CD4-positive, alpha-beta T cell treated with Interleukin-21 for 1 hour (primary cell): ENCODE results near the gene CLEC3B.
"Not testable (repeated sequence)": the region's sequence is repeated elsewhere in the genome, so short reads cannot be mapped to it uniquely, and the experiment has no call there.

Source experiments
- DNase-seq: peaks from one replicate; pipeline ENCODE4 v3.0.0-alpha.2; 2020

The CLEC3B gene

DNA sequence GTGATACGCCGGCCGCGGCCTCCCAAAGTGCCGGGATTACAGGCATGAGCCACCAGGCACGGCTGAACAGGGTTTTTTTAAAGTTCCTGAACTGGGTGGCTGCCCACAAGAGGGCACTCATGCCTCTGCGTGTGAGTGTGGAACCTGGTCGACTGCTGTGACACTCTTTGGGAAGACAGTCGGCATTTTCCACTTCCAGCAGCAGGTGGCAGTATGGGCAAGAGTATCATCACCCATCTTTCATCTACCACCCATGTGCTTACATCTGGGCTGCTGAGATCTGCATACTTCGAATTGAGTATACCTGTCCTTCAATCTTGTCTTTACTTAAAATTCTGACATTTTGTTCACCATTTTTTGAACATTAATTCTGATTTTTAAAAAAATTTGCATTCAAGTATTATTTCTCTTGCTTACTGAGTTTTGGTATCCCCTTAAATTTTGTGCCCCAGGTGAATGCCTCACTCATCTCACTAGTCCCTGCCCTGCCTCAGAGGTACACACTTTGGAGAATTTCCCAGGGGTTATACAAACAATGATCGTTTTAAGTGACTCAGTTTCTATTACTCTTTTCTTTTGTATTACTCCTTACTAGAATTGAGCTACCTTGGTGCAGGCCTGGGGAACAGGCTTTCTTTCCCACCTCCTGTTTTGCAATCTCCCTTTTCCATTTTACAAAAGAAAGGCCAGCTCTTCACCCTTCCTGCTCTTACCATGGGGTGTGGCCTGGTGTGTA is 11.8 kb downstream of the CLEC3B start:
- peak; percentile 94 for DNase-seq

DNA sequence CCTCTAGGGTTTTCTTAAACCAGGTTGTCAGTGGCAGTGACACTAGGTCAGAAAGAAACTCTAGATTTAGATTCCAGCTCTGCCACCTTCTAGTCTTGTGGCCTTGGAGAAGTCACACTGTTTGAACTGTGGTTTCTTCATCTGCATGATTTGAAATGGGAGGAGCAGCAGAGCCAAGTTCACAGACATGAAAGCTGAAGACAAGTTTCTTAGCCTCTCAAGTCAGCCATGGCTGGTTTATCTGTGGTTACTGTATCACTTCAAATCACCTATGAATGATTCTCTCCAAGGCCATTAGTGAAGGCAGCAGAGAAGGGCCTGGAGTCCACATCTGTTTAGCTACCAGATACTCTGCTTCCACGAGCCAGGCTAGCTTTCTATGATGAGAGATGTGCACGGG is 15.6 kb downstream of the CLEC3B start:
- DNase-seq: no peak

DNA sequence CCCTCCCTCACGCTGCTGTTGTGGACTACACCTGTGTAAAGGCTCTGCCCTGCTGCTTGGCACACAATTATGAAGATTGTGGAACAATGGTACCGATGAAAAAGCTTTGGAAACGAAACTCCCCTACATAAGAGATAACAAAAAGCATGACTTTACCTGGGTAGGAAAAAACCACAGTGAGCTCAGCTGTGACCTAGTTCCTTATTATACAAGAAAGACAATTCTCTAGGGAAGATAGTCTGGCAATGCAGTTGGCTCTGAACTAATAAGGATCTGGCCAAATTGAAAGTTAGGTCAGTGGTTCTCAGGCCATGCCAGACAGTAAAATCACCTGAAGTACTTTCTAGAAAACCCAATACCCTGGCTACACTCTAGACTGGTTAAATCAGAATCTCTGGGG is 16.1 kb downstream of the CLEC3B start:
- no peak for DNase-seq

DNA sequence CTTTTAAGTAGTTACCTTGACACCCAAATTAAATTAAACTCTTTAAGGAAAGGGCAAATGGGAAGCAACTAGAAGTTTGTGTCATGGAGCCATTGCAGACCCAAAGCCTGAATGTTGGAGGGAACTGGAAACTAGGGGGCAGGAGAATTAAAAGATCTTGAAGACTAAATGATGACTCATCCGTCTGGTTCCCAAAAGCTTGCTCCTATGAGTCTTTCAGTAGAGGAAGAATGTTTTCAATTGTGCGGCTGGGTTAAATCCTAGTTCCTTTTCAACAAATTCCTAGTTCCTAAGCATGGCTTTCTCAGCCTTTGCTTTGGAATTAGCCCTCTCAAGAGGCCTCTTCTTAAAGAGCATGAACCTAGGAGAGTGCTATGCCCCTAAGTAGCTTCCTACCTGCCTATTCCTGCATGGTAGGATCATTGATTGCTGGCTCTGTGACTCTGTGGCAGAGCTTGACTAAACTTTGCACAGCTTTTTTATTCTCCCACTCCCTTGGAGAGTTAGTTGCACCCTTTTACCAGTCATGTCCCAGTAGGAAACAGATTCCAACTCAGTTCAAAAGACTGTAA is 17.7 kb downstream of the CLEC3B start:
- no peak for DNase-seq

DNA sequence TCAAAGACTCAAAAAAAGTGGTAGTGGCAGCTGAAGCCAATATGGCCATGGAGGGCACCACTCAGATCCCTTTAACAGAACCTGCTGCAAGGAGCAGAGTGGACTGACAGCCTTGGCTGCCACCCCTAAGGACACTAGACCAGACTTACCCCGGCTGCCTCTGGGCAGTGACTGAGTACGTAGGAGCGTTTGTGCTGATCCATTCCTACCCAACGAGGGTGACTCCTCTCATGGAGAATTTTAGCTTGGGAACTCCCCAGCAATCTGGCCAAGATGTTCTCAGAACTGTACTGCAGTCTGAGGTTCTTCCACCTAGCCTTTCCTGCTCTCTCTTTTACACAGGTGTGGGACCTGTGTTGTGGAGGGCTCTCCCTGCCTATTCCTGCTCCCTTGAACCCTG is 22.1 kb downstream of the CLEC3B start:
- no peak for DNase-seq

DNA sequence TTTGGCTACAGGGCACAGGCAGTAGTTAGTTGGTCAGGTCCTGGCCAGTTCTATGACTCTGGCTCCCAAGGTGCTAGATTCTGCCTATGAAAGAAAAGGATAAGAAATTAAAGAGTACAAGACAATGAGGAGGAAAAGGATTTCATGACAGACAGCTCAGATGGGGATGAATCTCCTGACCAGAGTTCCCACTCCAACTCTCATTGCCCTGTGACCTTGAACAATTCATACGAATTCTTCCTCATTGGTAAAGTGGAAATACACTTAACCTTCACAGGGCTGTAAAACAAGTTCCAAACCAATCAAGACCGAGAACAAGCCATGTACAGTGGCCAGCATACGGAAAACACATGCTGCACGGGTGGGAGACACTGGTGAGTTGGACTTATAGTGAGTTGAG is 23.7 kb downstream of the CLEC3B start:
- no peak for DNase-seq

DNA sequence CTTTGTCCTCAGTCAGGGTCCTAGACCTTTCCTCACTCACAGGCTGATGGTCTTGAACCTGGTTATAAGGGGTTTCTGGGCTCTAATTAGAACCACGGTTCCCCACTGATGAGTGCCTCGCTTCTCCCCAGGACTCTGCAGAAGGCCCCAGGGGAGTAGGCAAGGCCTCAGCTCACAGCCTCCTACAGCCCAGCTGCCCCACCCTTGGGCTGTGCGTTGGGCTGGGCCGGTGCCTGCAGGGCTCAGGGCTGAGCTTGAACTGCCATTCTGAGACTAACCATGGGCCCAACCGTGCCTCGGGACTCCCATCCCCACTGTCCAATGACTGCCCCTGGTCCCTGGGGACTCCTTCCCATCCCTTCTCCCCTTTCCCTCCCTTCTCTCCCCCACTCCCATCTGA is 25.6 kb downstream of the CLEC3B start:
- no peak for DNase-seq

DNA sequence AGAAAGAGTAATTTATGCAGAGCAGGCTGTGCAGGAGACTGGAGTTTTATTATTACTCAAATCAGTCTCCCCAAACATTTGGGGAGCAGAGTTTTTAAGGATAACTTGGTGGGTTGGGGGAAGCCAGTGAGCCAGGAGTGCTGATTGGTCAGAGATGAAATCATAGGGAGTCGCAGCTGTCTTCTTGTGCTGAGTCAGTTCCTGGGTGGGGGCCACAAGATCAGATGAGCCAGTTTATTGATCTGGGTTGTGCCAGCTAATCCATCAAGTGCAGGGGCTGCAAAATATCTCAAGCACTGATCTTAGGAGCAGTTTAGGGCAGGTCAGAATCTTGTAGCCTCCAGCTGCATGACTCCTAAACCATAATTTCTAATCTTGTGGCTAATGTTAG is 27.7 kb downstream of the CLEC3B start:
- DNase-seq: not testable (repeated sequence)

DNA sequence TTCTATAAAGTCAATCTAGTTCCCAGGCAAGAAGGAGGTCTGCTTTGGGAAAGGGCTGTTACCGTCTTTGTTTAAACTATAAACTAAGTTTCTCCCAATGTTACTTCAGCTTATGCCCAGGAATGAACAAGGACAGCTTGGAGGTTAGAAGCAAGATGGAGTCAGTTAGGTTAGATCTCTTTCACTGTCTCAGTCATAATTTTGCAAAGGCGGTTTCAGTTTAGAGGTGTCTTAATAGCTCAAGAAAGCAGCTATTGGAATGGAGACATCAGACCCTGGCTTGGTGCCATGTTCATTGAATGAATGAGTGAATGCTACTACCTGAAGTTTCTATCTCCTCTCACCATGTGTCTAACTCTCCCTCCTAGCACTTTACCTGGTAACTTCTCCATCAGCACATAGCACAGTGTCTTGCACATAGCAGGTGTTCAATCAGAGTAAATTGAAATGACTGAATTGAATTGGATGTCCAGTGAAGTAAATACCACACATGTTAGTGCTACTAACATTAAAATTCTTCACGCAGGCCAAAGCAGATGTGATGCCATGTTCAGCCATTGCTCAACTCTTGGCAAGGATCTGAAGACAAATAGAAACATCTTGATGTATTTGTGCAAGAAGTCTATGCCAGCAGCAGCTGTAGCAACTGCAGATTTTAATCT is 28.2 kb downstream of the CLEC3B start:
- no peak for DNase-seq

DNA sequence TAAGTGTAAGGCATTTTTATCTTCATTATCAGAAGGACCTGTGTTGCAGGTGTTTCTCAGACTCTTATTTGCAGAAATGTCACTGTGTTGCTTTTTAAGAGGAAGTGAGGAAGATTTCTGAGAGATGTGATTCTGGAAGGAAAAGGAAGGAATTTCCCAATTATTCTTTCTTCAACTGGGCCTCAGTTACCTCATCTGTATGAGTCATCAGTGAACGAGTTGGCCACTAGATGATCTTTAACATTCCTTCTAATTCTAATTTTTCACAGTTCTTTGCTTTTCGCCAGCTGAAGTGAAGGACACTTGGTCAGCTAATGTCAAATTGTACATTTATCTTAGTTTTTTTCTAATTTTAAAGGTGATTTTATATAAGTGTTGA is 28.9 kb downstream of the CLEC3B start:
- no peak for DNase-seq

DNA sequence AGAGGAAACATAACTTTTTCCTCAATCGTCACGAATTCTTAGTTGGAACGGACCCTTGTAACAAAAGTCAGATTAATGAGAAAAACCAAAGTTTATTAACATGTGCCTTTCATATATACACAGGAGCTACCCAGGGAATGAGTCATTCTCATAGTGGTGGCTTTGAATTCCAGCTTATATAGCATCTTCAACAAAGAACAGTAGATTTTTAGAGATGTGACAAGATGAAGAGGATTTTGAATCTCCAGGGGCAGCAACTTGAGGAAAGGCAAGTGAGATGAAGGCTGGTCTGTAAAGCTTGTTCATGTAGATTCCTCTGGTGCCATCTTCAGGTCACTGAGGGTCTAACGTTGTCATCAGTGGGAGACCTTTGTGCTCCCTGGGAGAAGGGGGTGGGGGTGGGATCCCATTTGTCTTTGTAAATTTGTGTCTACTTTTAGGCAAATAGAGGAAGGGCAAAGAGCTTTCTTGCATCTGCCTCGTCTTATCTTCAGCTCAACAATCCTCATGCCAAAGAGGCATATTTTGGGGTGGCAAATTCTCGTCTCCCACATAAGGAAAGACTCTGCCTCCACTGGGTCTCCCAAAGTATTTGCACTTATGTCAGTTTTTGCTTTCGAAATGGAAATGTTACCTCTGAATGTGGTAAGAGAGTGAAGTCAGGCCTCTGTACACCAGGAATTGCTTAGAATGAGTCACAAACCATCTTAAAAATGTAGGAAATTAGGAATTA is 29.5 kb downstream of the CLEC3B start:
- DNase-seq: no peak

DNA sequence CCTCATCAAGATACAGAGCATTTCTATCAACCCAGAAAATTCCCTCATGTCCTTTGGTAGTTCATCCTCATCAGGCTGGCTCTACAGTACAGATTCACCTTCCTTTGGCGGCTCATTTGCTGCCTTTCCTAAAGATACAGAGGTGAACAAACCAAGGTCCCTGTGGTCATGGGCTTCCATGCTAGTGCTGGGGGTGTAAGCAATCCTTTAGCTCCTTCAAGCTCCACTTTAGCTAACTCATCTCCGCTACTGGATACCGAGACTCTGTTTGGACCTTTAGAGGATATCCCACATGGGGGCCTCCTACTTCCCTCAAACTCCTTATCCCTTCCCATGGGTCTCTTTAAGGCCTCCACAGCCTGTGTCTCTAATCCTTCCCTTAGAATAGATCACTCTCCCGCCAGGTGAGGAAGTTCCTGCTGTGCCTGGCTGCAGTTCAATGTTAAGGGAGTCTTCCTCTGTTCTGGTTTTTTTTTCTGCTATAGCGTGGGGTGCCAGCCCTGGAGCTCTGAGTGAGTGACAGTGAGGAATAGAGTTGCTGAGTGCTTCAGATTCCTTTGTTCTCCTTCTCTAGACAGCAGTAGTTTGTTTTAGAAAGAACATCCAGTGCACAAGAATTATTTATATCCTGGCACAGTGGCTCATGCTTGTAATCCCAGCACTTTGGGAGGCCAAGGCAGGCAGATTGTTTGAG is 30.7 kb downstream of the CLEC3B start:
- DNase-seq: no peak

DNA sequence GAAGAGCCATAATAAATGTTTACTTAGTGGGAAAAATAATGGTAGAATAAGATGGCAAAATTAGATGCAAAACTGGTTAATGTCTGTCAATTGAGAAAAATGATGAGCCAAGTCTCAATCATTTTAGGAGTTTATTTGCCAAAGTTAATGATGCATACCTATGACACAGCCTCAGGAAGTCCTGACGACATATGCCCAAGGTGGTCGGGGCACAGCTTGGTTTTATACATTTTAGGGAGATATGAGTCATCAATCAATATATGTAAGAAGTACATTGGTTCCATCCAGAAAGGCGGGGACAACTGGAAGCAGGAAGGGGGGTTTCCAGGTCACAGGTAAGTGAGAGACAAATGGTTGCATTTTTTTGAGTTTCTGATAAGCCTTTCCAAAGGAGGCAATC is 31.5 kb downstream of the CLEC3B start:
- no peak for DNase-seq

DNA sequence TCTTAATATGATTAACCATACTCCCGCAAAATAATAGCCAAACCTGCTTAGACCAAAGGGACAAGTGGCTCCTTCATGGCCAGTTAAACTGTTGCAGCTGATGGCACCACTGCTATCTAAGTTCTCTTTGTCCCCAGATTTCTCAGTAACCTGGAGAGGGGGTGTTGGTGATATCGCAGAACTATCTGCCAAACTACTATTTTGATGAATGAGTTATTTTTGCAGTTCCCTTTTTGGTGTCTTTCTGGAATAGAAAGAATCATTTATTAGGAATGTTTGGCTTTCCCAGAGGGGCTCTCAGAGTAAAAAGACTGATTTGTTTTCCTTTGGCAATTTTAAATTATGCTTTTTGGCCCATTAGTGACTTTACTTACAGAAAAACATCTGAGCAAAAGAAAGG is 33.0 kb downstream of the CLEC3B start:
- DNase-seq: no peak

DNA sequence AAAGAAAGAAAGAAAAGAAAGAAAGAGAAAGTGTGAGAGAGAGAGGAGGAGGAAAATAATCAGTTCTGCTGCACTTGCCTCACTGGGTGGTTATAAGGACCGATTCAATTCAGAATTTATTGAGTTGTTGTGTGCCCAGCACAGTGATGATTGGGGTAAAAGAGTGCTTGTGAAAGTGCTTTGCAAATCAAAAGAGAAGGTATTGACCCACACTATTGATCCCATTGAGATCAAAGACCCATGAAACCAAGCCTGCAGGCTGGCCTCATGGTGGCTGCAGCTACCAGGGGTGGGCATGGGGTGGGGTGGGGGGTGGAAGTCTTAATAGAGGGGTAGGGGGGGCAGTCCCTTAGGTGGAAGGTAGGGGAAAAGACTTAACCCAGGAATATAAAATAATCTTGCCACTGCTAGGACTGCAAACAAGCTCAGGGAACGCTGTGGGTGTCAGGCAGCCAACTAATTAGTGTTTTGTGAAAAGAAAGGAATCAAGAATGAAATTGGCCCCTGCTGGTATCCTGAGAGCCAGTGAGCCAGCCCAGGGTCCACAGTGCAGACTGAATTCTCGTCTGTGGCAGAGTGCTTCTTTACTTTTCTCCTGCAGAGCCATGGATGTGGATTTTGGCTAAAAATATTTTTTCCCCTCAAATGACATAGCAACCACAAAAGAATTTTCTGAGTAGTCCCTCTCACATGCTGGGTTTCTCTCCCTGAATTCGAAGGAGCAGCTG is 34.2 kb downstream of the CLEC3B start:
- no peak for DNase-seq

DNA sequence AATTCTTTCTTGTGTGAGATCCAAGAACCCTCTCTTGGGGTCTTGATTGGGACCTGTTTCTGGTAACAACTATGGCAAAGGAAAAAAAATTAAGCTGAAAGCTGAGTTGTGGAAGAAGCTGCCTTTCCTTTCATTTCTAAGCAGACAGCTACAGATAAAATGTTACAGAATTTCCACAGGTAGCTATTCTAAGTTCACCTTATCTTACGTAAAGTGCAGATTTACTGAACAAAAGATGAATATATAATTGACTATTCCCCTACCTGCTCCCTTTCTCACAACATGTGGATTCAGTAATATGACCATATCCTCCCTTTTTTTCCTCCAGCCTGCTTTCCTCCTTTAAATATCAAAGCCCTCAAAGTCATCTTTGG is 36.6 kb downstream of the CLEC3B start:
- DNase-seq: no peak

DNA sequence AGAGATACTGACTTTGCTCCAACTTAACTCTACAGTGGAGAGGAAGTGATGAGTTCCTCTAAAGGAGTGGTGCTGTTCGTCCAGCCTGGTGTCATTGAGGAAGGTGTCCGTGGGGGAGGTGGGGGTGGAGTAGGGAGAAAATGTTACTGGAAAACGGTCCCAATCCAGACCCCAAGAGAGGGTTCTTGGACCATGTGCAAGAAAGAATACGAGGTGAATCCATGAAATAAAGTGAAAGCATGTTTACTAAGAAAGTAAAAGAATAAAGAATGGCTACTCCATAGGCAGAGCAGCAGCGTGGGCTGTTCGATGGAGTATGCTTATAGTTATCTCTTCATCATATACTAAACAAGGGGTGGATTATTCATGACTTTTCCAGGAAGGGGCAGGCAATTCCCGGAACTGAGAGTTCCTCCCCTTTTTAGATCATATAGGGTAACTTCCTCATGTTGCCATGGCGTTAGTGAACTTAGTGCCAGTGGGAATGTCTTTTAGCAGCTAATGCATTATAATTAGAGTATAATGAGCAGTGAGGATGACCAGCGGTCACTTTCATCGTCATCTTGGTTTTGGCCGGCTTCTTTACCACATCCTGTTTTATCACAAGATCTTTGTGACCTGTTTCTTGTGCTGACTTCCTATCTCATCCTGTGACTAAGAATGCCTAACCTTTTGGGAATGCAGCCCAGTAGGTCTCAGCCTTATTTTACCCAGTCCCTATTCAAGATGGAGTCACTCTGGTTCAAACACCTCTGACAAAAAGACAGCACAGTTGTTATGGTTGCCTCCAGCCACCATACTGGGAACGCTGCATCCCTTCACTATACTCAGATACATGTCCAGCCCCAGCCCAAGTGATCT is 38.6 kb downstream of the CLEC3B start:
- DNase-seq: peak; percentile 51

DNA sequence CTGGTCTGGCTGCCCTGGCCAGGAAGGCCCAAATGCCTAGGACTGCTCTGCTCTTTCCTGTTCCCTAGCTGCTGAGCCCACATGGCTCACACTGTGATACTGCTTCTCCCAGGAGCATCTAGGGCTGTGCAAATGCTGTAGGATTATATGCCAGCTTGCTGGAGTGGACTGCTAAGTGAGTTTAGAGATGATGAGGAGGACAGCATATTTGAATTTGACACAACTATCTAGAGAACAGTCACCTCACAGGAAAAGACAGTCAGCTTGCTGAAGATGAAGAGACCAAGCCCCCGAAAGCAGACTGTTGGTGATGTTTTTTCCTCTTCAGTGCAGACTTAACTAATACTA is 39.2 kb downstream of the CLEC3B start:
- no peak for DNase-seq

DNA sequence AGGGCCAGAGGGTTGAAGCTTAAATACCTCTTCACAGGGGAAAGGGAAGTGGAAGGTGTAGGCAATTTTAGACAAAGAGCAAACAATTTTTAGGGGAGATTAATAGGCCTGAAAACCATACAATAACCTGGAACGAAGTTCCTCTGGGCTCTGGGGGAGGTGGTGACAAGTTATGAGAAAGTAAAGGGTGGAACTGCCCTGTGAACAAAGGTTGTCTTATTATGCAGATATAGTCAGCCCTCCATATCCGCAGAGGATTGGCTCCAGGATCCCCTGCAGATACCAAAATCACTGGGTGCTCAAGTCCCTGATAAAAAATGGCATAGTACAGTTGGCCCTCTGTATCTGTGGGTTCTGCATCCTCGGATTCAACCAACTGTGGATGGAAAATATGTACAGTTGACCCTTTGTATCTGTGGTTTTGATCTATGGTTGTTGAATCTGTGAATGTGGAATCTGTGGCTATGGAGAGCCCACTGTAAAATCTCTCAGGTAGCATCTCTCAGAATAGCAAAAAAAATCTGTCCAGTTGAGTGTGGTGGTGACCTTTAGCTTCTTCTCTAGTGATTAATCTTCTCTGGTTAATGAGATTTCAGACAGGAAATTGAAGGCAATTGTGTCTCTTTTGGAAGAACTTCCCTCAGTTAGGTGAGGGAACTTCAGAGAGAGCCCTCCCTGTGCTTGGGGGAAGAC is 40.2 kb downstream of the CLEC3B start:
- no peak for DNase-seq

DNA sequence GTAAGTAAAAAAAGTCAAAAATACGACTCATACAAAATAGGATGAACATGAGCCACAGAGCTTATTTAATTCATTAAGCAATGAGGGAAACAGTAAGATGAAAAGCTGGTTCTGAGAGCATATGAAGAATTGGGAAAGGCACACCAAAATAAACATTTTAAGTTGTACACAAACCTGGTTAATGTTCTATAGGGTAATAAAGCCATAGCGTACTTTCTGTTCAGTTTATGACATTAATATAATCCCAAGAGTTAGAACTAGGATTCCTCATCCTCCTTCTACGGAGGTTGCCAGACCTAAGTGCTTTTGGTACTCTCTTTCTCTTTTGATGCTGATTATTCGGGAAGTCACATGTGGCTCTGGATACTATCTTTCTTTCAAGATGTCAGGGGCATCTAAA is 41.4 kb downstream of the CLEC3B start:
- no peak for DNase-seq

DNA sequence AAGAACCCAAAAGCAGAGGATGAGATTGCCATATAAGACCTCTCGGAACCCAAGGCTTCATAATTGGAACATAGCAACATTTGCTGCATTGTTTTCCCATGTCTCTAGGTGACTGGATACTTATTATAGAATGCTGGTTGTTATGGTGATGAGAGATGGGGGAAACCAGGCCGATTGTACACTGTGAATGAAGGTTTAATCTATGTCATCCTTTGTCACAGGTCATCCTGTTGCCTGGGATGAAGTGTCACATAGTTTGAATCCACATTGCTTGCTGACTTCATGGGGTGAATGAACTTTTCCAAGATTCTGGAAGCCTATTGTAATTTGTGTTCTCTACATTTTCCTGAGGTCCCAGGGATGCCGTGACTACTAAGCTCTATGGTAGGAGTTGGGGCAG is 41.8 kb downstream of the CLEC3B start:
- DNase-seq: no peak
